AG09319 (cell line): ENCODE results near the gene GPI.

Experiments used
- DNase-seq: peaks from one replicate; pipeline ENCODE4 v3.0.0-alpha.2; 2010; ENCODE audit warnings: low read depth; ENCODE audit errors: extremely low read depth
- CTCF ChIP-seq: IDR thresholded peaks from 2 replicates; pipeline ENCODE4 v1.5.1; 2011; ENCODE audit warnings: low read depth, mild to moderate bottlenecking, inconsistent platforms, low read length, moderate library complexity

GPI gene

GRCh38 chr19:34409189-34410164 lies 44.5 kb downstream of the GPI start:
- TF ChIP-seq CTCF, result no peak
- no peak for DNase-seq

- TF ChIP-seq CTCF, result no peak
- no peak for DNase-seq
These were observed 46.2 kb downstream of the GPI start for GRCh38 chr19:34411216-34411615.

GRCh38 chr19:34416021-34416545 lies 51.1 kb downstream of the GPI start:
- no peak for DNase-seq
- no peak for TF ChIP-seq CTCF

GRCh38 chr19:34418300-34418699 lies 53.3 kb downstream of the GPI start:
- no peak for DNase-seq
- no peak for TF ChIP-seq CTCF

GRCh38 chr19:34426096-34426661 lies 61.2 kb downstream of the GPI start:
- DNase-seq, result no peak
- TF ChIP-seq CTCF, result no peak

- TF ChIP-seq CTCF, result no peak
These were observed 63.7 kb downstream of the GPI start for GRCh38 chr19:34428549-34429285.

GRCh38 chr19:34429553-34429952 lies 64.6 kb downstream of the GPI start:
- TF ChIP-seq CTCF, result no peak
- DNase-seq, result no peak

More at GRCh38 chr19:34428549-34429285, 63.7 kb downstream of the GPI start:
- no peak for DNase-seq
